Panc1 (cell line): Measurements from ENCODE around the gene SPDYC.

Source experiments
- CTCF ChIP-seq: fragments of 450-650 bp; IDR thresholded peaks from 2 replicates; pipeline ENCODE4 v1.5.1; 2017; ENCODE audit warnings: mild to moderate bottlenecking
- POLR2AphosphoS5 ChIP-seq: IDR thresholded peaks from 2 replicates; pipeline ENCODE4 v1.6.1; 2012; ENCODE audit warnings: mild to moderate bottlenecking, low read depth, low read length, moderate library complexity
- REST ChIP-seq, 2 experiments: IDR thresholded peaks; 2 replicates each; pipeline ENCODE4 v1.6.1; 2011 to 2012; ENCODE audit warnings: low read depth in 2 of 2, control low read depth in 1 of 2, low read length in 1 of 2, mild to moderate bottlenecking in 1 of 2, moderate library complexity in 1 of 2; ENCODE audit not compliant: insufficient read depth in 1 of 2
- SIN3A ChIP-seq: IDR thresholded peaks from 2 replicates; pipeline ENCODE4 v1.6.1; 2012; ENCODE audit warnings: low read depth, mild to moderate bottlenecking, low read length, moderate library complexity, borderline replicate concordance; ENCODE audit not compliant: insufficient read depth
- TCF7L2 ChIP-seq: IDR thresholded peaks from 2 replicates; pipeline ENCODE4 v1.6.1; 2011; ENCODE audit warnings: mild to moderate bottlenecking, low read depth, low read length, inconsistent platforms

GRCh38 chr11:65204143-65204542 lies 34.1 kb downstream of the SPDYC start:
- no peak for TF ChIP-seq REST (IDR thresholded peaks at IDR 0.05; ENCODE audit: insufficient read depth in 1 of 2, low read depth in 2 of 2, low read length in 1 of 2)
- TF ChIP-seq CTCF: no peak
- TF ChIP-seq POLR2AphosphoS5: no peak
- TF ChIP-seq SIN3A: no peak
- TF ChIP-seq TCF7L2: no peak
